ENCODE results near the gene SMYD3. TPM values are rescaled to one million over a fixed set of nuclear protein-coding genes. Genes with fewer than 3 reads are reported as not detected.
A peak's percentile ranks its signal among the peaks of the same experiment; 100 is the strongest.

Gene SMYD3
- total RNA-seq, 1 donor from 2014 or later = 80.8 TPM

- H3K9me3 ChIP-seq (ENCODE audit: insufficient read depth, low read depth, low read length) = no peaks in the 10 kb centered on the region
- no peak for TF ChIP-seq EZH2 (IDR thresholded peaks at IDR 0.05; ENCODE audit: insufficient read depth, low read length)
- TF ChIP-seq CTCF (IDR thresholded peaks at IDR 0.05; ENCODE audit: insufficient read depth, low read depth, low read length) = no peak
- no peak overlapping the region for H3K4me2 ChIP-seq (ENCODE audit: low read length)
- FAIRE-seq (no peak), DNase-seq (ENCODE audit: low read depth) (no peak)
- H3K27ac Mint-ChIP-seq (ENCODE audit: unreplicated experiment) = no peak overlapping the region
- H3K36me3 ChIP-seq (ENCODE audit: insufficient read depth, low read length) = no peaks in the 10 kb centered on the region
- peaks cover 47% of the 10 kb centered on the region for H3K4me1 Mint-ChIP-seq (ENCODE audit: low read depth, unreplicated experiment)
- no peak overlapping the region for H3K4me3 ChIP-seq (ENCODE audit: insufficient read depth, low read depth, low read length)
- H3K4me1 ChIP-seq (ENCODE audit: insufficient read depth, low read length) = peaks cover 28% of the 10 kb centered on the region
- no peak overlapping the region for H3K9ac ChIP-seq (ENCODE audit: low read length)
- H3K27me3 ChIP-seq (ENCODE audit: insufficient read depth, low read length) = no peaks in the 10 kb centered on the region
- no peak overlapping the region for H3K4me3 Mint-ChIP-seq (ENCODE audit: unreplicated experiment)
- peaks cover under 1% of the 10 kb centered on the region for H3K36me3 Mint-ChIP-seq (ENCODE audit: low read depth, unreplicated experiment)
- H4K20me1 ChIP-seq (ENCODE audit: insufficient read depth, low read length) = no peaks in the 10 kb centered on the region
- H3K27ac ChIP-seq (ENCODE audit: low read depth, low read length) = no peak overlapping the region
- no peaks in the 10 kb centered on the region for H3K79me2 ChIP-seq (ENCODE audit: insufficient read depth, low read length)
- H2AFZ ChIP-seq (ENCODE audit: low read depth, low read length) = no peak overlapping the region
- no peaks in the 10 kb centered on the region for H3K27me3 Mint-ChIP-seq (ENCODE audit: low read depth, unreplicated experiment)
- no peaks in the 10 kb centered on the region for H3K9me3 Mint-ChIP-seq (ENCODE audit: unreplicated experiment)
These were observed 715.4 kb downstream of the SMYD3 start for GRCh38 chr1:245791410-245792312.

GRCh38 chr1:245790441-245790840 is 716.6 kb downstream of the SMYD3 start:
- Histone ChIP-seq H2AFZ (ENCODE audit: low read depth, low read length) (no peak overlapping the region), H3K9me3 (ENCODE audit: insufficient read depth, low read depth, low read length) (no peaks in the 10 kb centered on the region), H3K79me2 (ENCODE audit: insufficient read depth, low read length) (no peaks in the 10 kb centered on the region), H3K36me3 (ENCODE audit: insufficient read depth, low read length) (no peaks in the 10 kb centered on the region), H3K27me3 (ENCODE audit: insufficient read depth, low read length) (no peaks in the 10 kb centered on the region), H4K20me1 (ENCODE audit: insufficient read depth, low read length) (no peaks in the 10 kb centered on the region), H3K27ac (ENCODE audit: low read depth, low read length) (peak overlapping the region; percentile 6), H3K4me3 (ENCODE audit: insufficient read depth, low read depth, low read length) (no peak overlapping the region), H3K9ac (ENCODE audit: low read length) (no peak overlapping the region), H3K4me2 (ENCODE audit: low read length) (peak overlapping the region; percentile 1), H3K4me1 (ENCODE audit: insufficient read depth, low read length) (peaks cover 28% of the 10 kb centered on the region)
- TF ChIP-seq EZH2 (IDR thresholded peaks at IDR 0.05; ENCODE audit: insufficient read depth, low read length) (no peak), CTCF (IDR thresholded peaks at IDR 0.05; ENCODE audit: insufficient read depth, low read depth, low read length) (no peak)
- H3K4me1 Mint-ChIP-seq (ENCODE audit: low read depth, unreplicated experiment) = peaks cover 47% of the 10 kb centered on the region
- H3K36me3 Mint-ChIP-seq (ENCODE audit: low read depth, unreplicated experiment) = no peaks in the 10 kb centered on the region
- no peaks in the 10 kb centered on the region for H3K9me3 Mint-ChIP-seq (ENCODE audit: unreplicated experiment)
- peak; percentile 93 for DNase-seq (ENCODE audit: low read depth)
- H3K27me3 Mint-ChIP-seq (ENCODE audit: low read depth, unreplicated experiment) = no peaks in the 10 kb centered on the region
- no peak overlapping the region for H3K4me3 Mint-ChIP-seq (ENCODE audit: unreplicated experiment)
- peak; percentile 65 for FAIRE-seq
- H3K27ac Mint-ChIP-seq (ENCODE audit: unreplicated experiment) = no peak overlapping the region

- peak; percentile 20 for FAIRE-seq
- TF ChIP-seq EZH2 (IDR thresholded peaks at IDR 0.05; ENCODE audit: insufficient read depth, low read length) (no peak), CTCF (IDR thresholded peaks at IDR 0.05; ENCODE audit: insufficient read depth, low read depth, low read length) (no peak)
- Mint-ChIP-seq H3K9me3 (ENCODE audit: unreplicated experiment) (no peaks in the 10 kb centered on the region), H3K4me3 (ENCODE audit: unreplicated experiment) (no peak overlapping the region), H3K4me1 (ENCODE audit: low read depth, unreplicated experiment) (peaks cover 47% of the 10 kb centered on the region), H3K27me3 (ENCODE audit: low read depth, unreplicated experiment) (no peaks in the 10 kb centered on the region), H3K27ac (ENCODE audit: unreplicated experiment) (peak overlapping the region; percentile 99), H3K36me3 (ENCODE audit: low read depth, unreplicated experiment) (no peaks in the 10 kb centered on the region)
- Histone ChIP-seq H4K20me1 (ENCODE audit: insufficient read depth, low read length) (no peaks in the 10 kb centered on the region), H3K9ac (ENCODE audit: low read length) (peak overlapping the region; percentile 10), H3K36me3 (ENCODE audit: insufficient read depth, low read length) (no peaks in the 10 kb centered on the region), H3K27me3 (ENCODE audit: insufficient read depth, low read length) (no peaks in the 10 kb centered on the region), H3K4me2 (ENCODE audit: low read length) (peak overlapping the region; percentile 44), H3K4me3 (ENCODE audit: insufficient read depth, low read depth, low read length) (no peak overlapping the region), H3K27ac (ENCODE audit: low read depth, low read length) (peak overlapping the region; percentile 90), H3K79me2 (ENCODE audit: insufficient read depth, low read length) (no peaks in the 10 kb centered on the region), H2AFZ (ENCODE audit: low read depth, low read length) (no peak overlapping the region), H3K9me3 (ENCODE audit: insufficient read depth, low read depth, low read length) (no peaks in the 10 kb centered on the region), H3K4me1 (ENCODE audit: insufficient read depth, low read length) (peaks cover 28% of the 10 kb centered on the region)
- no peak for DNase-seq (ENCODE audit: low read depth)
These were observed 718.2 kb downstream of the SMYD3 start for GRCh38 chr1:245788886-245789285.

Data from astrocyte (in vitro differentiated cells and primary cell).